Fibroblast of lung (primary cell): ENCODE measurements around the gene ANKUB1. TPM values are rescaled to one million over a fixed set of nuclear protein-coding genes. Genes with fewer than 3 reads are reported as not detected.

Source experiments
- DNase-seq, 2 donors: peaks; one replicate each; pipeline versions ENCODE4 v3.0.0 to v3.0.0-alpha.2; 2010; ENCODE audit warnings: low read depth in 2 of 2
- H2AFZ ChIP-seq: 2 replicates; pipeline ENCODE4 v1.5.1; 2012; ENCODE audit warnings: low read length, control low read depth, inconsistent platforms
- H3K27ac ChIP-seq: 2 replicates; pipeline ENCODE4 v1.5.1; 2011; ENCODE audit warnings: low read length, control low read depth; ENCODE audit not compliant: insufficient read depth
- H3K27me3 ChIP-seq: 2 replicates; pipeline ENCODE4 v1.5.1; 2011; ENCODE audit warnings: mild to moderate bottlenecking, low read length; ENCODE audit not compliant: control insufficient read depth, insufficient read depth
- H3K36me3 ChIP-seq: 2 replicates; pipeline ENCODE4 v1.5.1; 2011; ENCODE audit warnings: low read length; ENCODE audit not compliant: control insufficient read depth, insufficient read depth
- H3K4me1 ChIP-seq: 2 replicates; pipeline ENCODE4 v1.5.1; 2011; ENCODE audit warnings: low read length; ENCODE audit not compliant: control insufficient read depth, insufficient read depth; ENCODE audit errors: extremely low read depth
- H3K4me2 ChIP-seq: 2 replicates; pipeline ENCODE4 v1.5.1; 2011; ENCODE audit warnings: low read length, control low read depth; ENCODE audit not compliant: insufficient read depth; ENCODE audit errors: extremely low read depth
- H3K4me3 ChIP-seq, 4 experiments: fragments of 200-600 bp in 1 of 4; sonication (generic) in 1 of 4; replicated peaks in 1 of 4; 2 replicates each; pipeline ENCODE4 v1.5.1; 2011 to 2016; ENCODE audit warnings: low read length in 4 of 4, low read depth in 3 of 4, mild to moderate bottlenecking in 3 of 4, control low read depth in 2 of 4, inconsistent platforms in 1 of 4, mixed read lengths in 1 of 4; ENCODE audit not compliant: insufficient read depth in 1 of 4; ENCODE audit errors: control extremely low read depth in 1 of 4
- H3K79me2 ChIP-seq: 2 replicates; pipeline ENCODE4 v1.5.1; 2012; ENCODE audit warnings: mild to moderate bottlenecking, low read length, inconsistent platforms; ENCODE audit not compliant: control insufficient read depth, insufficient read depth
- H3K9ac ChIP-seq: 2 replicates; pipeline ENCODE4 v1.5.1; 2011; ENCODE audit warnings: mild to moderate bottlenecking, low read length, control low read depth; ENCODE audit not compliant: insufficient read depth
- H3K9me3 ChIP-seq: 2 replicates; pipeline ENCODE4 v1.5.1; 2012; ENCODE audit warnings: low read depth, low read length; ENCODE audit not compliant: control insufficient read depth, insufficient read depth
- H4K20me1 ChIP-seq: 2 replicates; pipeline ENCODE4 v1.5.1; 2011; ENCODE audit warnings: low read length; ENCODE audit not compliant: control insufficient read depth, insufficient read depth; ENCODE audit errors: extremely low read depth
- CTCF ChIP-seq, 2 donors: IDR thresholded peaks in 1 of 2; conservative IDR thresholded peaks in 1 of 2; 1 replicate in 1 of 2; 2 replicates in 1 of 2; pipeline ENCODE4 v1.5.1; 2011 to 2012; ENCODE audit warnings: low read length in 2 of 2, control low read depth in 1 of 2, inconsistent platforms in 1 of 2, low read depth in 1 of 2, mild to moderate bottlenecking in 1 of 2
- EZH2 ChIP-seq: IDR thresholded peaks from 2 replicates; pipeline ENCODE4 v1.5.1; 2012; ENCODE audit warnings: low read length, control low read depth, mild to moderate bottlenecking; ENCODE audit errors: missing control alignments
- polyA plus RNA-seq, 2 donors: library from polyadenylated mRNA; depleted of rRNA in 1 of 2; stranded (reverse) in 1 of 2; unstranded in 1 of 2; fragments of >200 nt; gene quantifications; 2 replicates each; pipeline ENCODE4 v1.2.1, GENCODE V29; 2011 to 2012; ENCODE audit warnings: missing spikeins in 1 of 2
- total RNA-seq: library from RNA; depleted of rRNA; stranded (reverse); fragments of >200 nt; gene quantifications from 2 replicates; pipeline ENCODE4 v1.2.1, GENCODE V29; 2014

ANKUB1 gene
- total and polyA plus RNA-seq, 2 donors (not counting 1 experiment from before 2014, with no cell fraction given): not detected

- H3K79me2 ChIP-seq: peaks cover 32% of the 10 kb centered on the region
- H3K27me3 ChIP-seq: no peaks in the 10 kb centered on the region
- H4K20me1 ChIP-seq: no peaks in the 10 kb centered on the region
- H3K9ac ChIP-seq: peak overlapping the region; percentile 92
- no peaks in the 10 kb centered on the region for H3K36me3 ChIP-seq
- peak overlapping the region; percentile 94 for H3K4me2 ChIP-seq
- DNase-seq: no peak
- H3K4me3 ChIP-seq: peak overlapping the region; percentile 80 to 90 (median 87)
- H3K9me3 ChIP-seq: no peaks in the 10 kb centered on the region
- peak overlapping the region; percentile 94 for H3K27ac ChIP-seq
- peak overlapping the region; percentile 80 for H2AFZ ChIP-seq
- peaks cover 4% of the 10 kb centered on the region for H3K4me1 ChIP-seq
- no peak for TF ChIP-seq CTCF (conservative IDR thresholded peaks at IDR 0.05 in 1 of 2, IDR thresholded peaks at IDR 0.05 in 1 of 2; ENCODE audit: low read depth in 1 of 2, low read length in 2 of 2)
- TF ChIP-seq EZH2: no peak
These were observed 19.8 kb upstream of the ANKUB1 start for GRCh38 chr3:149812165-149812605.

- no peak for DNase-seq
- Histone ChIP-seq H3K4me1 (peaks cover 2% of the 10 kb centered on the region), H2AFZ (no peak overlapping the region), H3K4me3 (no peak overlapping the region), H3K79me2 (peaks cover 23% of the 10 kb centered on the region), H3K27ac (no peak overlapping the region), H4K20me1 (no peaks in the 10 kb centered on the region), H3K9me3 (no peaks in the 10 kb centered on the region), H3K36me3 (no peaks in the 10 kb centered on the region), H3K4me2 (no peak overlapping the region), H3K9ac (no peak overlapping the region), H3K27me3 (no peaks in the 10 kb centered on the region)
- TF ChIP-seq CTCF (conservative IDR thresholded peaks at IDR 0.05 in 1 of 2, IDR thresholded peaks at IDR 0.05 in 1 of 2; ENCODE audit: low read depth in 1 of 2, low read length in 2 of 2): no peak
- TF ChIP-seq EZH2: no peak
These were observed 18.5 kb upstream of the ANKUB1 start for GRCh38 chr3:149810846-149811245.

GRCh38 chr3:149809699-149810098, 17.3 kb upstream of the ANKUB1 start:
- H3K9ac ChIP-seq: no peak overlapping the region
- no peaks in the 10 kb centered on the region for H3K36me3 ChIP-seq
- H3K4me3 ChIP-seq: no peak overlapping the region
- H3K4me2 ChIP-seq: no peak overlapping the region
- peaks cover 12% of the 10 kb centered on the region for H3K79me2 ChIP-seq
- H2AFZ ChIP-seq: no peak overlapping the region
- H3K9me3 ChIP-seq: no peaks in the 10 kb centered on the region
- no peak for DNase-seq
- peaks cover under 1% of the 10 kb centered on the region for H3K4me1 ChIP-seq
- H4K20me1 ChIP-seq: no peaks in the 10 kb centered on the region
- H3K27ac ChIP-seq: no peak overlapping the region
- TF ChIP-seq CTCF (conservative IDR thresholded peaks at IDR 0.05 in 1 of 2, IDR thresholded peaks at IDR 0.05 in 1 of 2; ENCODE audit: low read depth in 1 of 2, low read length in 2 of 2) (no peak), EZH2 (no peak)
- H3K27me3 ChIP-seq: no peaks in the 10 kb centered on the region
